ENCODE measurements around the gene UBIAD1. TPM values are rescaled to one million over a fixed set of nuclear protein-coding genes. Genes with fewer than 3 reads are reported as not detected.

Gene UBIAD1, protein sequence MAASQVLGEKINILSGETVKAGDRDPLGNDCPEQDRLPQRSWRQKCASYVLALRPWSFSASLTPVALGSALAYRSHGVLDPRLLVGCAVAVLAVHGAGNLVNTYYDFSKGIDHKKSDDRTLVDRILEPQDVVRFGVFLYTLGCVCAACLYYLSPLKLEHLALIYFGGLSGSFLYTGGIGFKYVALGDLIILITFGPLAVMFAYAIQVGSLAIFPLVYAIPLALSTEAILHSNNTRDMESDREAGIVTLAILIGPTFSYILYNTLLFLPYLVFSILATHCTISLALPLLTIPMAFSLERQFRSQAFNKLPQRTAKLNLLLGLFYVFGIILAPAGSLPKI
- 13.7 and 14.4 TPM in 2 replicates for total RNA-seq

DNA sequence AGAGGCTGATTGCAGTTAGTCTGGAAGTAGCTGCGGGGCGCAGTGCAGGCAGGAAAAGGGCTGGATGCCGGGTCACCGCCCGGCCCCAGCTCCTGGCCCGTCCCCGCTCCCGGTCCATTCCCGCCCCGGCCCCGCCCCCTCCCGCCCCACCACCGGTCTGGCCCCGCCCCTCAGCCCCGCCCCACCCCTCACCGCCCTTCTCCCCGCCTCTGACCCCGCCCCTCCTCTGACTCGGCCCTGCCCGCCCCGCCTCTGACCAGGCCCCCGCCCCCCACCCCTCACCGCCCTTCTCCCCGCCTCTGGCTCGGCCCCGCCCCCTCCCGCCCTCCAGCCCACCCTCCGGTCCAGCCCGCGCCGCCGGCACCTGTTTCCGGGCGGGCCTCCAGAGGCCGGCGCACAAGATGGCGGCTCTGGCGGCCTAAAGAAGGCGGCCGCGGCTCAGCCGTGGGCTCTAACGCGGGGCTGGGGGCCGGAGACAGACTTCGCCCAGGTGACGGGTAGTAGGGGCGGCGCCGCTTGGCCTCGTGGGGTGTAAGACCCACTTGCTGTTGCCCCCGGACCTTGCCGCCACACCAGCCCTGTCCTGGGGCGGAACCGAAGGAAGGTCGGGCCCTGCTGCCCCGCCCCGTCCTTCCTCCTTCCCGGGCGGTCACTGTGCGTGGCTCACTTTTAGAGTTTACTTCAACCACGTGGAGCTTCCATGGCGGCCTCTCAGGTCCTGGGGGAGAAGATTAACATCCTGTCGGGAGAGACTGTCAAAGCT lies at the start of gene UBIAD1:
TSS of gene UBIAD1 (plus strand) at position 367 of the 763 bp plus-strand sequence. CDS start at position 701, 334 bp downstream.

GRCh38 chr1:11262171-11263049 lies 10.6 kb upstream of the UBIAD1 start, which contains the start of gene MTOR:
Gene MTOR, minus strand, starts transcription at chr1:11262551. Its CDS starts 3,142 bp downstream, at chr1:11259409.

Small RNAs within 50 kb of the gene (small RNA-seq; reads per million reads assigned to genes)
- gene RNU6-291P (not detected), gene RPL39P6 (not detected)

Other genes starting within 250 kb of the UBIAD1 start
- gene MASP2, start 226.0 kb upstream of the UBIAD1 start, total RNA-seq = not detected in 2 replicates
- gene SRM, start 213.2 kb upstream of the UBIAD1 start, total RNA-seq = 35.9 and 44.4 TPM in 2 replicates
- gene EXOSC10, start 173.3 kb upstream of the UBIAD1 start, total RNA-seq = 74.5 and 95.1 TPM in 2 replicates
- not detected in 2 replicates for gene ANGPTL7, start 83.8 kb upstream of the UBIAD1 start, total RNA-seq
- 50.7 and 54.2 TPM in 2 replicates for gene MTOR, start 10.6 kb upstream of the UBIAD1 start, total RNA-seq
- gene DISP3, start 206.0 kb downstream of the UBIAD1 start, total RNA-seq = 0.10 and 0.33 TPM in 2 replicates